HL-60 (cell line): Measurements from ENCODE around the gene SPATA24.

Experiments
- CTCF ChIP-seq: IDR thresholded peaks from one replicate; pipeline ENCODE4 v1.5.1; 2011; ENCODE audit warnings: low read length, control low read depth, inconsistent platforms; ENCODE audit not compliant: insufficient read depth
- GABPA ChIP-seq: IDR thresholded peaks from 2 replicates; pipeline ENCODE4 v1.6.1; 2012; ENCODE audit warnings: low read depth
- POLR2AphosphoS5 ChIP-seq: IDR thresholded peaks from 2 replicates; pipeline ENCODE4 v1.6.1; 2012; ENCODE audit warnings: low read depth
- REST ChIP-seq: IDR thresholded peaks from 2 replicates; pipeline ENCODE4 v1.6.1; 2012; ENCODE audit warnings: low read depth; ENCODE audit not compliant: insufficient replicate concordance

GRCh38 chr5:139416651-139417050, 12.8 kb upstream of the SPATA24 start:
- TF ChIP-seq CTCF (no peak), REST (no peak), POLR2AphosphoS5 (no peak), GABPA (no peak)
